Measurements from ENCODE around the gene RGS6. TPM values are rescaled to one million over a fixed set of nuclear protein-coding genes. Genes with fewer than 3 reads are reported as not detected.

RGS6 gene
- total and polyA plus RNA-seq, 8 donors: 0.12 to 4.1 (median 2.8) TPM

- DNase-seq (no peak), ATAC-seq (no peak)
- Histone ChIP-seq H3K27ac (no peak overlapping the region), H3K27me3 (no peaks in the 10 kb centered on the region), H3K4me1 (no peaks in the 10 kb centered on the region), H3K9me3 (no peaks in the 10 kb centered on the region), H3K36me3 (no peaks in the 10 kb centered on the region), H3K4me3 (no peak overlapping the region)
- intact Hi-C loops (cut with DNase I): no loop called here
- TF ChIP-seq CTCF (IDR thresholded peaks at IDR 0.05): no peak
Observed at GRCh38 chr14:71995741-71996140, 63.5 kb downstream of the RGS6 start.

GRCh38 chr14:71996610-71997009 is 64.4 kb downstream of the RGS6 start:
- no peaks in the 10 kb centered on the region for H3K9me3 ChIP-seq
- H3K27ac ChIP-seq: no peak overlapping the region
- intact Hi-C loops (cut with DNase I): no loop called here
- no peak for TF ChIP-seq CTCF (IDR thresholded peaks at IDR 0.05)
- no peaks in the 10 kb centered on the region for H3K27me3 ChIP-seq
- no peaks in the 10 kb centered on the region for H3K36me3 ChIP-seq
- DNase-seq (no peak), ATAC-seq (no peak)
- no peaks in the 10 kb centered on the region for H3K4me1 ChIP-seq
- H3K4me3 ChIP-seq: no peak overlapping the region

GRCh38 chr14:72000907-72001306 is 68.7 kb downstream of the RGS6 start:
- ATAC-seq (peak; percentile 69), DNase-seq (peak in 1 of 4 donors; percentile 74)
- no peaks in the 10 kb centered on the region for H3K4me1 ChIP-seq
- H3K9me3 ChIP-seq: no peaks in the 10 kb centered on the region
- H3K4me3 ChIP-seq: no peak overlapping the region
- H3K27ac ChIP-seq: no peak overlapping the region
- TF ChIP-seq CTCF (IDR thresholded peaks at IDR 0.05): no peak
- intact Hi-C loops (cut with DNase I): no loop called here
- no peaks in the 10 kb centered on the region for H3K27me3 ChIP-seq
- H3K36me3 ChIP-seq: no peaks in the 10 kb centered on the region

GRCh38 chr14:72002731-72003130 is 70.5 kb downstream of the RGS6 start:
- DNase-seq: no peak
- no peak for ATAC-seq
- no peak overlapping the region for H3K27ac ChIP-seq
- H3K27me3 ChIP-seq: no peaks in the 10 kb centered on the region
- no peaks in the 10 kb centered on the region for H3K36me3 ChIP-seq
- intact Hi-C loops (cut with DNase I): no loop called here
- no peak for TF ChIP-seq CTCF (IDR thresholded peaks at IDR 0.05)
- no peak overlapping the region for H3K4me3 ChIP-seq
- no peaks in the 10 kb centered on the region for H3K4me1 ChIP-seq
- H3K9me3 ChIP-seq: no peaks in the 10 kb centered on the region

GRCh38 chr14:72008666-72009065 is 76.4 kb downstream of the RGS6 start:
- Histone ChIP-seq H3K27me3 (no peaks in the 10 kb centered on the region), H3K9me3 (no peaks in the 10 kb centered on the region), H3K27ac (no peak overlapping the region), H3K4me3 (no peak overlapping the region), H3K4me1 (no peaks in the 10 kb centered on the region), H3K36me3 (no peaks in the 10 kb centered on the region)
- ATAC-seq (no peak), DNase-seq (no peak)
- no peak for TF ChIP-seq CTCF (IDR thresholded peaks at IDR 0.05)
- intact Hi-C loops (cut with DNase I): no loop called here

All from left lung (tissue), 10 donors.